Measurements from ENCODE around the gene CSF3R.

Gene CSF3R

DNA sequence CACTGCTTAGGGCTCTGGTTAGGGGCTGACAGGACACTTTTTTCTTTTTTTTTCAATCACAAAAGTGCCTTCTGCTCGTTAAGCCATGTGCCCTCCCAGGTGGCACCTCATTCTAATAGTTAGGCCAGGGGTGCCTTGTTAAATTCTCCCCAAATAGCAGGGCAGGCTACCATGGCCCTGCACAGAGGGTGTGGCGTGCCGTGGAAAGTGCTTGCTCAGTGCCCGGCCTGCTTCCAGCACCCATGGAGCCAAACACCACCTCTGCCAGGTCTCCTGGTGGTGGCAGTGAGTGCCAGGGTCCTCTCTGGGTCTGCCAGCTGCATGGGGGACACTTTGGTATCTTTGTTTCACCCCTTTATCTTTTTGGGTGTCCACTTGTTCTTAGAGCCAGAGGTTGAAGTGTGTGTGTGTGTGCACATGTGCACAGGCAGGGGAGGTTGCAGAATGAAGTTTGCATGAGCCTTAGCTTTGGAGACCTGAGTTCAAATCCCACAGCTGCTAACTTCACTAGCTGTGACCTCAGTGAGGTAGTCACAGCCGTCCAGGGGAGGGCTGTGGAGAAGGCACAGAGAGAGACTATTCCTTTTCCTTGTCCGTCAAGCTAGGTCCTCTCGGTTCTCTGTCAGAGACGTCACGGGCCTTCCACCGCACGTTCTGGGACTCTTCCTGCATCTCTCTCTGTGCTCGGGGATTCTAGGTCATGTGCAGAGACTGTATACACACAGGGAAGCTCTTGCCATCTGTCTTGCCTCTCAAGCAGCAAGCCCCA, 39.9 kb upstream of the CSF3R start:
- Histone ChIP-seq H3K27me3 (ENCODE audit: insufficient read depth, low read depth, severe bottlenecking) (no peaks in the 10 kb centered on the region), H3K9me3 (ENCODE audit: severe bottlenecking) (no peaks in the 10 kb centered on the region), H3K27ac (no peak overlapping the region), H3K36me3 (no peaks in the 10 kb centered on the region), H3K4me3 (ENCODE audit: low read depth, low read length) (no peak overlapping the region)
- TF ChIP-seq, protein P1, sequence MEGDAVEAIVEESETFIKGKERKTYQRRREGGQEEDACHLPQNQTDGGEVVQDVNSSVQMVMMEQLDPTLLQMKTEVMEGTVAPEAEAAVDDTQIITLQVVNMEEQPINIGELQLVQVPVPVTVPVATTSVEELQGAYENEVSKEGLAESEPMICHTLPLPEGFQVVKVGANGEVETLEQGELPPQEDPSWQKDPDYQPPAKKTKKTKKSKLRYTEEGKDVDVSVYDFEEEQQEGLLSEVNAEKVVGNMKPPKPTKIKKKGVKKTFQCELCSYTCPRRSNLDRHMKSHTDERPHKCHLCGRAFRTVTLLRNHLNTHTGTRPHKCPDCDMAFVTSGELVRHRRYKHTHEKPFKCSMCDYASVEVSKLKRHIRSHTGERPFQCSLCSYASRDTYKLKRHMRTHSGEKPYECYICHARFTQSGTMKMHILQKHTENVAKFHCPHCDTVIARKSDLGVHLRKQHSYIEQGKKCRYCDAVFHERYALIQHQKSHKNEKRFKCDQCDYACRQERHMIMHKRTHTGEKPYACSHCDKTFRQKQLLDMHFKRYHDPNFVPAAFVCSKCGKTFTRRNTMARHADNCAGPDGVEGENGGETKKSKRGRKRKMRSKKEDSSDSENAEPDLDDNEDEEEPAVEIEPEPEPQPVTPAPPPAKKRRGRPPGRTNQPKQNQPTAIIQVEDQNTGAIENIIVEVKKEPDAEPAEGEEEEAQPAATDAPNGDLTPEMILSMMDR (IDR thresholded peaks at IDR 0.05; ENCODE audit: low read depth, low read length), result no peak
- no peak for DNase-seq

DNA sequence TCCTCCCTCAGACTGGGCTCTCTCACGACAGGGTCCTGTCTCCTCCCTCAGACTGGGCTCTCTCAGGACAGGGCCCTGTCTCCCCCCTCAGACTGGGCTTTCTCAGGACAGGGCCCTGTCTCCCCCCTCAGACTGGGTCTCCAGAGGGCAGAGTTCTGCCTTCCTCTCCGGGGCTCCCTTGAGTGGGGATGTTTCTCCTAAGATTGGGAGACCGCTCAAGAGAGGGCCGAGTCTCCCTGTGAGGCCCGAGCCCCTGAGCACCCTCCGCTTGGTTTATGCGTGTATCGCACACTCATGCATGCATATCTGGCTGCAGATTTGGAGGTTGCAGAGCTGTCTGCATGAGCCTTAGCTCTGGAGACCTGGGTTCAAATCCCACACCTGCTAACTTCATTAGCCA, 39.3 kb upstream of the CSF3R start:
- Histone ChIP-seq H3K9me3 (ENCODE audit: severe bottlenecking) (no peaks in the 10 kb centered on the region), H3K4me3 (ENCODE audit: low read depth, low read length) (no peak overlapping the region), H3K36me3 (no peaks in the 10 kb centered on the region), H3K27ac (no peak overlapping the region), H3K27me3 (ENCODE audit: insufficient read depth, low read depth, severe bottlenecking) (no peaks in the 10 kb centered on the region)
- DNase-seq, result no peak
- TF ChIP-seq, protein P1 (IDR thresholded peaks at IDR 0.05; ENCODE audit: low read depth, low read length), result no peak

- H3K9me3 ChIP-seq (ENCODE audit: severe bottlenecking), result no peaks in the 10 kb centered on the region
Measured at GRCh38 chr1:36520771-36521420, 38.2 kb upstream of the CSF3R start.

GRCh38 chr1:36520056-36520455, 37.3 kb upstream of the CSF3R start:
- Histone ChIP-seq H3K36me3 (no peaks in the 10 kb centered on the region), H3K27ac (no peak overlapping the region), H3K9me3 (ENCODE audit: severe bottlenecking) (no peaks in the 10 kb centered on the region), H3K4me3 (ENCODE audit: low read depth, low read length) (no peak overlapping the region), H3K27me3 (ENCODE audit: insufficient read depth, low read depth, severe bottlenecking) (no peaks in the 10 kb centered on the region)
- TF ChIP-seq, protein P1 (IDR thresholded peaks at IDR 0.05; ENCODE audit: low read depth, low read length), result no peak
- peak; percentile 18 for DNase-seq

More at GRCh38 chr1:36520771-36521420, 38.2 kb upstream of the CSF3R start:
- H3K4me3 ChIP-seq (ENCODE audit: low read depth, low read length), result no peak overlapping the region
- no peaks in the 10 kb centered on the region for H3K27me3 ChIP-seq (ENCODE audit: insufficient read depth, low read depth, severe bottlenecking)
- no peaks in the 10 kb centered on the region for H3K36me3 ChIP-seq
- no peak overlapping the region; the same call in 1 of the 2 replicates for H3K27ac ChIP-seq
- TF ChIP-seq, protein P1 (IDR thresholded peaks at IDR 0.05; ENCODE audit: low read depth, low read length), result no peak
- DNase-seq, result no peak

GRCh38 chr1:36517011-36517771, 34.5 kb upstream of the CSF3R start:
- Histone ChIP-seq H3K36me3 (no peaks in the 10 kb centered on the region), H3K27me3 (ENCODE audit: insufficient read depth, low read depth, severe bottlenecking) (no peaks in the 10 kb centered on the region), H3K9me3 (ENCODE audit: severe bottlenecking) (no peaks in the 10 kb centered on the region), H3K4me3 (ENCODE audit: low read depth, low read length) (no peak overlapping the region), H3K27ac (peak overlapping the region; percentile 77)
- peak; percentile 76 for DNase-seq
- TF ChIP-seq, protein P1 (IDR thresholded peaks at IDR 0.05; ENCODE audit: low read depth, low read length), result no peak

Data from WERI-Rb-1 (cell line).